Measurements from ENCODE around the gene TRIM2. TPM values are rescaled to one million over a fixed set of nuclear protein-coding genes. Genes with fewer than 3 reads are reported as not detected.

The TRIM2 gene
- total RNA-seq, 2 donors from 2014 or later: 54.5 to 70.4 TPM

GRCh38 chr4:153206534-153206933 lies 2.3 kb downstream of the TRIM2 start:
- no peaks in the 10 kb centered on the region for H3K36me3 ChIP-seq
- no peaks in the 10 kb centered on the region for H3K9me3 ChIP-seq
- H3K27me3 ChIP-seq (replicated peaks; ENCODE audit: insufficient read depth): no peaks in the 10 kb centered on the region
- WGBS: 92% methylated on average over 5 of the region's 5 CpGs
- no peak for DNase-seq (ENCODE audit: low spot score)
- no peak overlapping the region for H3K4me3 ChIP-seq
- H3K4me1 ChIP-seq (replicated peaks): no peaks in the 10 kb centered on the region
- TF ChIP-seq POLR2A (IDR thresholded peaks at IDR 0.05) (no peak), POLR2AphosphoS5 (IDR thresholded peaks at IDR 0.05) (no peak), CTCF (IDR thresholded peaks at IDR 0.05) (no peak)
- intact Hi-C loops (cut with DNase I): loop anchor here (2.0 to 10.0 kb wide), 2 partner anchors 112 to 428 kb away; no protein-coding TSS in a partner anchor
- no peak overlapping the region for H3K27ac ChIP-seq

GRCh38 chr4:153207027-153207426 lies 2.8 kb downstream of the TRIM2 start:
- DNase-seq (ENCODE audit: low spot score): no peak
- no peak overlapping the region for H3K27ac ChIP-seq
- intact Hi-C loops (cut with DNase I): loop anchor here (2.0 to 10.0 kb wide), 2 partner anchors 112 to 428 kb away; no protein-coding TSS in a partner anchor
- H3K9me3 ChIP-seq: no peaks in the 10 kb centered on the region
- no peaks in the 10 kb centered on the region for H3K27me3 ChIP-seq (replicated peaks; ENCODE audit: insufficient read depth)
- no peak overlapping the region for H3K4me3 ChIP-seq
- 67% methylated on average over 8 of the region's 8 CpGs for WGBS
- no peaks in the 10 kb centered on the region for H3K36me3 ChIP-seq
- H3K4me1 ChIP-seq (replicated peaks): no peaks in the 10 kb centered on the region
- TF ChIP-seq POLR2A (IDR thresholded peaks at IDR 0.05): no peak
- no peak for TF ChIP-seq CTCF (IDR thresholded peaks at IDR 0.05)
- TF ChIP-seq POLR2AphosphoS5 (IDR thresholded peaks at IDR 0.05): no peak

- Histone ChIP-seq H3K4me3 (no peak overlapping the region), H3K27me3 (replicated peaks; ENCODE audit: insufficient read depth) (no peaks in the 10 kb centered on the region), H3K36me3 (no peaks in the 10 kb centered on the region), H3K9me3 (no peaks in the 10 kb centered on the region), H3K27ac (no peak overlapping the region), H3K4me1 (replicated peaks) (no peaks in the 10 kb centered on the region)
- DNase-seq (ENCODE audit: low spot score): no peak
- 59% methylated on average over 7 of the region's 7 CpGs for WGBS
- intact Hi-C loops (cut with DNase I): loop anchor here (2.0 to 10.0 kb wide), 2 partner anchors 111 to 427 kb away; no protein-coding TSS in a partner anchor
- TF ChIP-seq CTCF (IDR thresholded peaks at IDR 0.05) (peak in 3 of 4 experiments; percentile 32 to 53 (median 38)), POLR2A (IDR thresholded peaks at IDR 0.05) (no peak), POLR2AphosphoS5 (IDR thresholded peaks at IDR 0.05) (no peak)
These were observed 3.3 kb downstream of the TRIM2 start for GRCh38 chr4:153207567-153207966.

GRCh38 chr4:153209410-153209809 lies 5.2 kb downstream of the TRIM2 start:
- DNase-seq (ENCODE audit: low spot score): no peak
- Histone ChIP-seq H3K36me3 (no peaks in the 10 kb centered on the region), H3K27me3 (replicated peaks; ENCODE audit: insufficient read depth) (no peaks in the 10 kb centered on the region), H3K9me3 (no peaks in the 10 kb centered on the region), H3K4me1 (replicated peaks) (no peaks in the 10 kb centered on the region), H3K4me3 (no peak overlapping the region), H3K27ac (no peak overlapping the region)
- intact Hi-C loops (cut with DNase I): loop anchor here (10.0 kb wide), 1 partner anchor 425 kb away; no protein-coding TSS in a partner anchor
- 29% methylated on average over 5 of the region's 5 CpGs for WGBS
- TF ChIP-seq POLR2A (IDR thresholded peaks at IDR 0.05) (no peak), POLR2AphosphoS5 (IDR thresholded peaks at IDR 0.05) (no peak)

- Histone ChIP-seq H3K27ac (no peak overlapping the region), H3K36me3 (no peaks in the 10 kb centered on the region), H3K9me3 (no peaks in the 10 kb centered on the region), H3K4me1 (replicated peaks) (no peaks in the 10 kb centered on the region), H3K4me3 (no peak overlapping the region), H3K27me3 (replicated peaks; ENCODE audit: insufficient read depth) (no peaks in the 10 kb centered on the region)
- WGBS: 88% methylated on average over 1 of the region's 1 CpG
- TF ChIP-seq CTCF (IDR thresholded peaks at IDR 0.05): no peak
- TF ChIP-seq POLR2A (IDR thresholded peaks at IDR 0.05): no peak
- no peak for TF ChIP-seq POLR2AphosphoS5 (IDR thresholded peaks at IDR 0.05)
- intact Hi-C loops (cut with DNase I): no loop called here
- DNase-seq (ENCODE audit: low spot score): no peak
These were observed 6.5 kb downstream of the TRIM2 start for GRCh38 chr4:153210727-153211126.

All from prostate gland (tissue), 2 donors.